ENCODE data around the gene PDE2A.

PDE2A gene

GRCh38 chr11:72581067-72581466 is 93.2 kb downstream of the PDE2A start:
- DNase-seq (ENCODE audit: insufficient read length) = no peak
- no peak for FAIRE-seq
- TF ChIP-seq POLR2A (IDR thresholded peaks at IDR 0.05; ENCODE audit: low read depth, low read length) (no peak), TAF1 (IDR thresholded peaks at IDR 0.05; ENCODE audit: borderline replicate concordance, low read depth, low read length) (no peak), POLR2AphosphoS5 (IDR thresholded peaks at IDR 0.05; ENCODE audit: low read depth, low read length) (no peak)

- DNase-seq (ENCODE audit: insufficient read length) = no peak
- FAIRE-seq = no peak
- no peak for TF ChIP-seq POLR2A (IDR thresholded peaks at IDR 0.05; ENCODE audit: low read depth, low read length)
- TF ChIP-seq POLR2AphosphoS5 (IDR thresholded peaks at IDR 0.05; ENCODE audit: low read depth, low read length) = no peak
- no peak for TF ChIP-seq TAF1 (IDR thresholded peaks at IDR 0.05; ENCODE audit: borderline replicate concordance, low read depth, low read length)
These were observed 93.6 kb downstream of the PDE2A start for GRCh38 chr11:72580642-72580950.

GRCh38 chr11:72579816-72580641 is 94.2 kb downstream of the PDE2A start:
- TF ChIP-seq POLR2AphosphoS5 (IDR thresholded peaks at IDR 0.05; ENCODE audit: low read depth, low read length) (no peak), TAF1 (IDR thresholded peaks at IDR 0.05; ENCODE audit: borderline replicate concordance, low read depth, low read length) (no peak), POLR2A (IDR thresholded peaks at IDR 0.05; ENCODE audit: low read depth, low read length) (no peak)
- DNase-seq (ENCODE audit: insufficient read length) (no peak), FAIRE-seq (no peak)

- TF ChIP-seq TAF1 (IDR thresholded peaks at IDR 0.05; ENCODE audit: borderline replicate concordance, low read depth, low read length) (no peak), POLR2A (IDR thresholded peaks at IDR 0.05; ENCODE audit: low read depth, low read length) (no peak), POLR2AphosphoS5 (IDR thresholded peaks at IDR 0.05; ENCODE audit: low read depth, low read length) (no peak)
- FAIRE-seq = no peak
- DNase-seq (ENCODE audit: insufficient read length) = no peak
These were observed 95.0 kb downstream of the PDE2A start for GRCh38 chr11:72578991-72579815.

GRCh38 chr11:72578566-72578965 is 95.7 kb downstream of the PDE2A start:
- FAIRE-seq = no peak
- DNase-seq (ENCODE audit: insufficient read length) = no peak
- TF ChIP-seq POLR2A (IDR thresholded peaks at IDR 0.05; ENCODE audit: low read depth, low read length) (no peak), POLR2AphosphoS5 (IDR thresholded peaks at IDR 0.05; ENCODE audit: low read depth, low read length) (no peak), TAF1 (IDR thresholded peaks at IDR 0.05; ENCODE audit: borderline replicate concordance, low read depth, low read length) (no peak)

GRCh38 chr11:72578051-72578450 is 96.2 kb downstream of the PDE2A start:
- TF ChIP-seq POLR2AphosphoS5 (IDR thresholded peaks at IDR 0.05; ENCODE audit: low read depth, low read length) (no peak), TAF1 (IDR thresholded peaks at IDR 0.05; ENCODE audit: borderline replicate concordance, low read depth, low read length) (no peak), POLR2A (IDR thresholded peaks at IDR 0.05; ENCODE audit: low read depth, low read length) (no peak)
- FAIRE-seq = no peak
- peak; percentile 1 for DNase-seq (ENCODE audit: insufficient read length)

- DNase-seq (ENCODE audit: insufficient read length) (no peak), FAIRE-seq (no peak)
- no peak for TF ChIP-seq TAF1 (IDR thresholded peaks at IDR 0.05; ENCODE audit: borderline replicate concordance, low read depth, low read length)
- no peak for TF ChIP-seq POLR2A (IDR thresholded peaks at IDR 0.05; ENCODE audit: low read depth, low read length)
- no peak for TF ChIP-seq POLR2AphosphoS5 (IDR thresholded peaks at IDR 0.05; ENCODE audit: low read depth, low read length)
These were observed 96.9 kb downstream of the PDE2A start for GRCh38 chr11:72577271-72577721.

GRCh38 chr11:72576661-72577060 is 97.6 kb downstream of the PDE2A start:
- no peak for FAIRE-seq
- TF ChIP-seq TAF1 (IDR thresholded peaks at IDR 0.05; ENCODE audit: borderline replicate concordance, low read depth, low read length) (no peak), POLR2A (IDR thresholded peaks at IDR 0.05; ENCODE audit: low read depth, low read length) (no peak), POLR2AphosphoS5 (IDR thresholded peaks at IDR 0.05; ENCODE audit: low read depth, low read length) (no peak)
- peak; percentile 10 for DNase-seq (ENCODE audit: insufficient read length)

- FAIRE-seq = no peak
- TF ChIP-seq POLR2A (IDR thresholded peaks at IDR 0.05; ENCODE audit: low read depth, low read length) (no peak), POLR2AphosphoS5 (IDR thresholded peaks at IDR 0.05; ENCODE audit: low read depth, low read length) (no peak), TAF1 (IDR thresholded peaks at IDR 0.05; ENCODE audit: borderline replicate concordance, low read depth, low read length) (no peak)
- DNase-seq (ENCODE audit: insufficient read length) = no peak
These were observed 98.0 kb downstream of the PDE2A start for GRCh38 chr11:72576243-72576595.

- no peak for FAIRE-seq
- DNase-seq (ENCODE audit: insufficient read length) = peak; percentile 4
- TF ChIP-seq POLR2A (IDR thresholded peaks at IDR 0.05; ENCODE audit: low read depth, low read length) (no peak), POLR2AphosphoS5 (IDR thresholded peaks at IDR 0.05; ENCODE audit: low read depth, low read length) (no peak)
These were observed 98.5 kb downstream of the PDE2A start for GRCh38 chr11:72575533-72576242.
